Tibial artery (tissue), 4 donors: ENCODE measurements around the gene ASPSCR1.
"Not testable (repeated sequence)": the region's sequence is repeated elsewhere in the genome, so short reads cannot be mapped to it uniquely, and the experiment has no call there.

Experiments used
- DNase-seq, 2 donors: peaks; one replicate each; pipeline ENCODE4 v3.0.0-alpha.2; 2019
- H3K27ac ChIP-seq, 2 donors: fragments of 200-600 bp; sonication (generic) in 1 of 2; 1 replicate in 1 of 2; 2 replicates in 1 of 2; pipeline ENCODE4 v1.5.1; 2018 to 2019; ENCODE audit warnings: mild to moderate bottlenecking in 1 of 2
- H3K27me3 ChIP-seq, 2 donors: fragments of 200-600 bp; sonication (generic) in 1 of 2; one replicate each; pipeline versions ENCODE4 v1.5.1 to v1.6.0; 2016 to 2019
- H3K36me3 ChIP-seq, 3 donors: fragments of 200-600 bp; sonication (generic) in 2 of 3; one replicate each; pipeline ENCODE4 v1.5.1; 2016 to 2019; ENCODE audit warnings: mild to moderate bottlenecking in 2 of 3
- H3K4me1 ChIP-seq, 4 donors: fragments of 200-600 bp; sonication (generic) in 2 of 4; 1 replicate in 3 of 4; 2 replicates in 1 of 4; pipeline ENCODE4 v1.5.1; 2016 to 2019
- H3K4me3 ChIP-seq, 2 donors: fragments of 200-600 bp; sonication (generic) in 1 of 2; 1 replicate in 1 of 2; 2 replicates in 1 of 2; pipeline ENCODE4 v1.5.1; 2018 to 2019; ENCODE audit warnings: mild to moderate bottlenecking in 2 of 2
- H3K9me3 ChIP-seq, 3 donors: fragments of 200-600 bp; sonication (generic) in 1 of 3; one replicate each; pipeline ENCODE4 v1.5.1; 2016 to 2019
- CTCF ChIP-seq, 2 experiments: fragments of 200-600 bp in 1 of 2; fragments of 450-650 bp in 1 of 2; IDR thresholded peaks; one replicate each; pipeline ENCODE4 v1.5.1; 2017 to 2019; ENCODE audit warnings: antibody characterized with exemption in 2 of 2, mild to moderate bottlenecking in 1 of 2, moderate library complexity in 1 of 2
- intact Hi-C: fragments of 100-400 bp; cut with DNase I; formaldehyde crosslinking; loops from one replicate; pipeline ENCODE4 v1.15.0; 2023; ENCODE audit warnings: low total_unique reads

ASPSCR1 gene

DNA sequence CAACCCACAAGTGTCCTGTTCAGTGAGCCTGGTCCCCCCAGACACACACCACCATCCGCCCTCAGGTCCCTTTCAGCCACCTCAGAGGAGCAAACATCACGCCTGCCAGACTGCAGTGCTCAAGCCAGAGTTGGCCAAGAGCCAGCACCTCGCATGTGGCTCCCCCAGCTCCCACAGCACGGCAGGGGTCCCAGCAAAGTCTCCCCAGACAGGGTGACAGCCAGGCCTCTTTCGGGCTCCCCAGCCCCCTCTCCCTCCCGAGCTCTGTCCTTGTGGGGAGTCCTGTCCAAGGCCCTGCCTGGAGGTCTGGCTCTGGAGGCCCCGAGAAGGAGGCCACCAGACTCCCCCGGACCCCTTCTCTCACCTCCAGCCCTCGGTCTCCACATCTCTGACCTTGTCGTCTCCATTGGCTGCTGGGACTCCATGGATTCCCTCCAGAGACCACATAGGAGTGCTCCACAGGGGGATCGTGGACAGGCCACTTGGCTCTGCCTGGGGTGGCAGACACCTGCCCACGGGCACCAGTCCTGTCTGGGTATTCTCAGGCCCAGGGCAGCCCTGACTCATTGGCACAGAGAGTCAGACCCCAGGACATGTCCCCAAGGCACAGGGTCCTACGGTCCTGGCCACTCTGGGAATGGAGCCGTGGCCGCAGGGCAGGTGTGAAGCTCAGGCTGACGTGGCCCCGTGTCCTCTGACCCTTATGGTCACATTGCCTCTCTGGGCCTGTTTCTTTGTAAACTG is 28.6 kb upstream of the ASPSCR1 start:
- no peaks in the 10 kb centered on the region for H3K9me3 ChIP-seq
- no peak for DNase-seq
- H3K27me3 ChIP-seq, result peaks cover 0 to 22% of the 10 kb centered on the region in 2 donors
- H3K27ac ChIP-seq, result no peak overlapping the region
- intact Hi-C loops, result no loop called here
- H3K4me3 ChIP-seq, result no peak overlapping the region
- no peaks in the 10 kb centered on the region for H3K36me3 ChIP-seq
- TF ChIP-seq CTCF (IDR thresholded peaks at IDR 0.05), result no peak
- no peaks in the 10 kb centered on the region for H3K4me1 ChIP-seq

DNA sequence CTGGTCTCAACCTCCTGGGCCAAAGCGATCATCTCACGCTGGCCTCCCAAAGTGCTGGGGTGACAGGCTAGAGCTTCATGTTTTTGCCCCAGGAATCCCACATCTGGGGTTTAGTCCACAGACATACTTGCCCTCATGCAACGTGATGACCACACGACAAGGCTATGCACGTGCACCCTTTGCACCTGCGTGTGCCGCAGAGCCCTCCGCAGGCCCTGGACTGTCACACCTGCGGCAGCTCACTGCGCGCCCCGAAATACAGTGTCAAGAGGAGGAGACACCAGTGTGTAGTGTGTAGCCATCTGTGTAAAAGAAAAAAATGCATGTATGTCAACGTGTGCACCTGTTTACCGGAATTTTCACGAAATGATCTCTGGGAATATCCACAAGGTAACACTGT is 26.9 kb upstream of the ASPSCR1 start:
- DNase-seq, result no peak
- Histone ChIP-seq H3K4me3 (no peak overlapping the region), H3K4me1 (no peaks in the 10 kb centered on the region), H3K9me3 (no peaks in the 10 kb centered on the region), H3K36me3 (no peaks in the 10 kb centered on the region), H3K27ac (no peak overlapping the region), H3K27me3 (peaks cover 0 to 26% of the 10 kb centered on the region in 2 donors)
- no peak for TF ChIP-seq CTCF (IDR thresholded peaks at IDR 0.05)
- intact Hi-C loops, result no loop called here

DNA sequence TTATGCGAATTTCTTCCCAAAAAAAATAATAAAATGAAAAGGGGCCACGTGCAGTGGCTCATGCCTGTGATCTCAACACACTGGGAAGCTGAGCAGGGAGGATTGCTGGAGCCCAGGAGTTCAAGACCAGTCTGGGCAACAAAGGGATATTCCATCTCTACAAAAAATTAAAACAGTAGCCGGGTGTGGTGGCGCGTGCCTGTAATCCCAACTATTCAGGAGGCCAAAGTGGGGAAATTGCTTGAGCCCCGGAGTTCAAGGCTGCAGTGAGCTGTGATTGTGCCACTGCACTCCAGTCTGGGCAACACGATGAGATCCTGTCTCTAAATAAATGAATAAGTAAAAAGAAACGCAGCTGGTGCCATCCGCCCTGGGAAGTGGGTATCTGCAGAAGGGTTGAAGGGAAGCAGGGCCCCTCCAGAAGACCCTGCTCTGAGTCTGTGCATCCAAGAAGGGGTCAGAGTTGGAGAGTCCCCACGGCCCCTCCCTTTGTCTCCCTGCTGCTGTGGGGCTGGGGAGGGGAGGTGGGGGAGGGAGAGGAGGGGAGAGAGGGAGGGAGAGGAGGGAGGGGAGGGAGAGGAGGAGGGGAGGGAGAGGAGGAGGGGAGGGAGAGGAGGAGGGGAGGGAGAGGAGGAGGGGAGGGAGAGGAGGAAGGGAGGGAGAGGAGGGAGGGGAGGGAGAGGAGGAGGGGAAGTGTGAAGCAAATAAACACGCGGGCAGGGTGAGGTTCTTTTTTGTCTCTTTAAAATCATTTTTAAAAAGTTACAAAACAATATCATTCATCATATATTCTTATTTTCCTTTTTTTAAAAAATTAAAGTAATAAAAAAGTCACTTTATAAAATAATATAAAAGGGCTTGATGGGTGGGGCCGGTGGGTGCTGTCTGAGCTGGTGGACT is 25.4 kb upstream of the ASPSCR1 start:
- no peak overlapping the region for H3K4me3 ChIP-seq
- TF ChIP-seq CTCF (IDR thresholded peaks at IDR 0.05), result no peak
- no peak for DNase-seq
- no peaks in the 10 kb centered on the region for H3K36me3 ChIP-seq
- no peaks in the 10 kb centered on the region for H3K9me3 ChIP-seq
- no peaks in the 10 kb centered on the region for H3K4me1 ChIP-seq
- intact Hi-C loops, result no loop called here
- peaks cover 0 to 40% of the 10 kb centered on the region in 2 donors for H3K27me3 ChIP-seq
- no peak overlapping the region for H3K27ac ChIP-seq

DNA sequence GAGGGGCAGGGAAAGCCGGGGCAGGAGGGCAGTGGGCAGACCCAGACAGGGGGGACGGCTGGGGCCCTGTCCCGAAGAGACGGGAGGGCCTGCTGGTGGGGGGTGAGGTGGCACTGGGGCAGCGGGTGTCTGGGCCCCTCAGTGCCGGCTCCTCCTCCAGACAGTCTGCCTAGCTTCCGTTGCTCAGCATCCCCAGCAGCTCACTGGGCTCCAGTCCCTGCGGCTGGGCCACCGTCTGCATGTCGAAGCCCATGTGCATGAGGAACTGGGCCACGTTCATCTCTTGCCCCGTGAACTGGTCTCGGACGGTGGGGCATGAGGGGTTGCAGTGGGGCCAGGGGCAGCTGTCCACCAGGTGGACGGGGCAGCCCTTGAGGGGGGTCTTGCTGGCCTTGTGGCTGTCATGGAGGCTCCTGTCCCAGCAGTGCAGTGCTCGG is 24.6 kb upstream of the ASPSCR1 start:
- Histone ChIP-seq H3K27ac (no peak overlapping the region), H3K4me3 (no peak overlapping the region), H3K27me3 (peaks cover 0 to 47% of the 10 kb centered on the region in 2 donors), H3K9me3 (no peaks in the 10 kb centered on the region), H3K36me3 (no peaks in the 10 kb centered on the region), H3K4me1 (no peaks in the 10 kb centered on the region)
- no peak for TF ChIP-seq CTCF (IDR thresholded peaks at IDR 0.05)
- DNase-seq, result no peak
- intact Hi-C loops, result no loop called here

GRCh38 chr17:81953443-81953842 is 24.0 kb upstream of the ASPSCR1 start:
- H3K27me3 ChIP-seq, result peaks cover 0 to 54% of the 10 kb centered on the region in 2 donors
- intact Hi-C loops, H3K4me3 ChIP-seq, H3K4me1 ChIP-seq, H3K9me3 ChIP-seq, H3K27ac ChIP-seq, H3K36me3 ChIP-seq, DNase-seq: not testable (repeated sequence)
